Lower leg skin (tissue), 3 donors: ENCODE measurements around the gene MITD1.

ENCODE experiments used
- CTCF ChIP-seq, 3 donors: fragments of 450-650 bp; IDR thresholded peaks; one replicate each; pipeline ENCODE4 v1.5.1; 2016; ENCODE audit warnings: antibody characterized with exemption in 3 of 3, mild to moderate bottlenecking in 3 of 3, moderate library complexity in 2 of 3
- POLR2A ChIP-seq, 2 donors: fragments of 450-650 bp; IDR thresholded peaks; one replicate each; pipeline ENCODE4 v1.6.1; 2016 to 2017; ENCODE audit warnings: antibody characterized with exemption in 2 of 2, mild to moderate bottlenecking in 1 of 2, moderate library complexity in 1 of 2

GRCh38 chr2:99184811-99185210 lies 4.0 kb upstream of the MITD1 start:
- TF ChIP-seq CTCF (IDR thresholded peaks at IDR 0.05), result no peak
- TF ChIP-seq POLR2A (IDR thresholded peaks at IDR 0.05), result no peak
